Mesenchymal stem cell (in vitro differentiated cells and primary cell): Measurements from ENCODE around the gene TUBA3C.
"Not testable (repeated sequence)": the region's sequence is repeated elsewhere in the genome, so short reads cannot be mapped to it uniquely, and the experiment has no call there.

ENCODE experiments used
- DNase-seq: peaks from one replicate; pipeline ENCODE4 v3.0.0-alpha.2; 2013
- H2AFZ ChIP-seq: one replicate; pipeline ENCODE4 v1.6.1; 2013; ENCODE audit warnings: low read depth, mild to moderate bottlenecking, control low read depth, inconsistent platforms, low read length, moderate library complexity
- H2AK5ac ChIP-seq: 2 replicates; pipeline ENCODE4 v1.6.1; 2013; ENCODE audit warnings: low read length, moderate library complexity, mild to moderate bottlenecking, inconsistent platforms; ENCODE audit not compliant: severe bottlenecking
- H2BK120ac ChIP-seq: one replicate; pipeline ENCODE4 v1.6.1; 2013; ENCODE audit warnings: low read depth, mild to moderate bottlenecking, inconsistent platforms, low read length, moderate library complexity
- H2BK12ac ChIP-seq, 2 experiments: one replicate each; pipeline ENCODE4 v1.6.1; 2013; ENCODE audit warnings: inconsistent platforms in 2 of 2, low read length in 2 of 2, mild to moderate bottlenecking in 2 of 2, moderate library complexity in 2 of 2, control low read depth in 1 of 2
- H2BK15ac ChIP-seq: one replicate; pipeline ENCODE4 v1.6.1; 2013; ENCODE audit warnings: mild to moderate bottlenecking, low read depth, inconsistent platforms; ENCODE audit not compliant: poor library complexity, severe bottlenecking
- H2BK5ac ChIP-seq: 2 replicates; pipeline ENCODE4 v1.6.1; 2013; ENCODE audit warnings: low read depth, mild to moderate bottlenecking, low read length, control low read depth, inconsistent platforms; ENCODE audit not compliant: poor library complexity, severe bottlenecking
- H3K14ac ChIP-seq, 2 experiments: one replicate each; pipeline ENCODE4 v1.6.1; 2013; ENCODE audit warnings: inconsistent platforms in 2 of 2, low read length in 2 of 2, control low read depth in 1 of 2, mild to moderate bottlenecking in 1 of 2, moderate library complexity in 1 of 2
- H3K18ac ChIP-seq, 2 experiments: one replicate each; pipeline ENCODE4 v1.6.1; 2013; ENCODE audit warnings: inconsistent platforms in 2 of 2, low read length in 2 of 2, control low read depth in 1 of 2, low read depth in 1 of 2, mild to moderate bottlenecking in 1 of 2
- H3K23ac ChIP-seq, 2 experiments: one replicate each; pipeline ENCODE4 v1.6.1; 2013; ENCODE audit warnings: inconsistent platforms in 2 of 2, low read length in 2 of 2, mild to moderate bottlenecking in 2 of 2, moderate library complexity in 2 of 2, control low read depth in 1 of 2
- H3K27ac ChIP-seq: 2 replicates; pipeline ENCODE4 v1.5.1; 2013; ENCODE audit warnings: mild to moderate bottlenecking, moderate library complexity, low read length, control low read depth, inconsistent platforms; ENCODE audit not compliant: poor library complexity, severe bottlenecking
- H3K27me3 ChIP-seq, 2 experiments: 2 replicates each; pipeline versions ENCODE4 v1.6.1 to v1.7.0; 2013; ENCODE audit warnings: low read length in 2 of 2, mild to moderate bottlenecking in 2 of 2, moderate library complexity in 2 of 2, control low read depth in 1 of 2, inconsistent platforms in 1 of 2; ENCODE audit not compliant: control insufficient read depth in 1 of 2, insufficient read depth in 1 of 2
- H3K36me3 ChIP-seq, 2 experiments: 2 replicates each; pipeline versions ENCODE4 v1.6.1 to v1.7.0; 2013; ENCODE audit warnings: low read length in 2 of 2, control low read depth in 1 of 2, inconsistent platforms in 1 of 2, low read depth in 1 of 2, mild to moderate bottlenecking in 1 of 2; ENCODE audit not compliant: insufficient read depth in 2 of 2, control insufficient read depth in 1 of 2
- H3K4ac ChIP-seq, 2 experiments: one replicate each; pipeline ENCODE4 v1.6.1; 2013; ENCODE audit warnings: inconsistent platforms in 2 of 2, low read length in 2 of 2, mild to moderate bottlenecking in 2 of 2, moderate library complexity in 2 of 2, control low read depth in 1 of 2, low read depth in 1 of 2
- H3K4me1 ChIP-seq: 2 replicates; pipeline ENCODE4 v1.6.1; 2013; ENCODE audit warnings: low read depth, low read length, control low read depth; ENCODE audit not compliant: control insufficient read depth, insufficient read depth
- H3K4me2 ChIP-seq: 2 replicates; pipeline ENCODE4 v1.6.1; 2013; ENCODE audit warnings: low read length, mild to moderate bottlenecking, inconsistent platforms; ENCODE audit not compliant: poor library complexity, severe bottlenecking
- H3K4me3 ChIP-seq, 2 experiments: 2 replicates each; pipeline versions ENCODE4 v1.5.1 to v1.7.0; 2013; ENCODE audit warnings: low read length in 2 of 2, mild to moderate bottlenecking in 2 of 2, control low read depth in 1 of 2, low read depth in 1 of 2; ENCODE audit not compliant: insufficient read depth in 1 of 2
- H3K79me1 ChIP-seq: replicated peaks from 2 replicates; pipeline ENCODE4 v1.6.1; 2013; ENCODE audit warnings: mild to moderate bottlenecking, control low read depth, low read length, inconsistent platforms; ENCODE audit not compliant: poor library complexity, severe bottlenecking
- H3K9ac ChIP-seq: 2 replicates; pipeline ENCODE4 v1.7.0; 2013; ENCODE audit warnings: mild to moderate bottlenecking, low read length, moderate library complexity
- H3K9me3 ChIP-seq: 2 replicates; pipeline ENCODE4 v1.7.0; 2013; ENCODE audit warnings: mild to moderate bottlenecking, low read length; ENCODE audit not compliant: control insufficient read depth
- H4K8ac ChIP-seq: one replicate; pipeline ENCODE4 v1.6.1; 2013; ENCODE audit warnings: inconsistent platforms, mild to moderate bottlenecking, low read length, moderate library complexity
- H4K91ac ChIP-seq: one replicate; pipeline ENCODE4 v1.6.1; 2013; ENCODE audit warnings: mild to moderate bottlenecking, low read length, inconsistent platforms
- WGBS: methylation state at CpG from one replicate; pipeline ENCODE4 v1.1.7; 2013; ENCODE audit warnings: mixed read lengths; 5-methylcytosine and 5-hydroxymethylcytosine counted together

The TUBA3C gene

GRCh38 chr13:19189368-19189767 lies 7.7 kb upstream of the TUBA3C start:
- not testable (repeated sequence) for H2AK5ac ChIP-seq, H3K14ac ChIP-seq, H4K91ac ChIP-seq, H4K8ac ChIP-seq, H3K23ac ChIP-seq, H3K18ac ChIP-seq, H3K9me3 ChIP-seq, H3K4ac ChIP-seq, H2BK120ac ChIP-seq, H2BK5ac ChIP-seq, H3K4me3 ChIP-seq, DNase-seq, H3K4me2 ChIP-seq, H2AFZ ChIP-seq, H3K4me1 ChIP-seq, H3K36me3 ChIP-seq, H2BK12ac ChIP-seq, H3K9ac ChIP-seq, H3K27me3 ChIP-seq, H3K79me1 ChIP-seq, H3K27ac ChIP-seq, H2BK15ac ChIP-seq
- WGBS = 66% methylated on average over 4 of the region's 5 CpGs

DNA sequence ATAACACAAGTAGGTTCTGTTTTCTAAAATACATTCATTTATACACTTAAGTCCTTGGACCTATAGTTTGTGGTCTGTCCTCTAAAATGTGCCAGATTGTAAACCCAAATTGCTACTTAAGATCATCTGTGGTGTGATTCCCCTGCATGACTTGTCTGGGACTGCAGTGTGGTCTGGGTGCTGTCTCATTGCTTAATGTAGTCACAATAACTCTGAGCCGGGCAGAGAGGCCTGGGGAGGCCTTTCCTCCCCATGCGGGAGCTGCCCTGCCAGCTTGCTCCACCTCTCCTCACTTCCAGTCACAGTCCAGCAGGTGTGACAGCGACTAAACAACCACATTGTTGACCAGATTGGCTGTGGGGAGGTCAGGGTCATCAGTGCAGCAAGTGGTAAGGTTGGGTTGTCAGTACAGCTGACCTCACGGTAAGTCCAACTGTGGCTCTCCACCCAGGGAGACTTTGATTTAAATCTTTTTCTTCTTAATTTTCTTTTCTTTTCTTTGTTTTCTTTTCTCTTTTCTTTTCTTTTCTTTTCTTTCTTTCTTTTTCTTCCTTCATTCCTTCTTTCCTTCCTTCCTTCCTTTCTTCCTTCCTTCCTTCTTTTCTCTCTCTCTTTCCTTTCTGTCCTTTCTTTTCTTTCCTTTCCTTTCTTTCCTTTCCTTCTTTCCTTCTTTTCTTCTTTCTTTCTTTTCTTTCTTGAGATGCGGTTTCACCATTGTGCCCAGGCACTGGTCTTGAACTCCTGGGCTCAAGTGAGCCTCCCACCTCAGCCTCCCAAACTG lies 4.4 kb upstream of the TUBA3C start:
- Histone ChIP-seq H2BK5ac (no peak overlapping the region), H3K9me3 (no peaks in the 10 kb centered on the region), H3K4ac (no peak overlapping the region), H2BK120ac (no peak overlapping the region), H3K14ac (no peak overlapping the region), H2AFZ (no peak overlapping the region), H3K79me1 (no peaks in the 10 kb centered on the region), H3K4me2 (no peak overlapping the region), H3K27ac (no peak overlapping the region), H2AK5ac (no peak overlapping the region), H2BK15ac (no peak overlapping the region), H3K4me1 (no peaks in the 10 kb centered on the region), H2BK12ac (no peak overlapping the region), H3K4me3 (no peak overlapping the region), H4K91ac (no peak overlapping the region), H3K27me3 (no peaks in the 10 kb centered on the region), H3K9ac (no peak overlapping the region), H4K8ac (no peak overlapping the region), H3K18ac (no peak overlapping the region), H3K23ac (no peak overlapping the region), H3K36me3 (no peaks in the 10 kb centered on the region)
- 43% methylated on average over 4 of the region's 5 CpGs for WGBS
- DNase-seq = no peak

- Histone ChIP-seq H3K23ac (no peak overlapping the region), H3K14ac (no peak overlapping the region)
- WGBS = 79% methylated on average over 6 of the region's 8 CpGs
Observed at GRCh38 chr13:19185086-19185864, 3.7 kb upstream of the TUBA3C start.

DNA sequence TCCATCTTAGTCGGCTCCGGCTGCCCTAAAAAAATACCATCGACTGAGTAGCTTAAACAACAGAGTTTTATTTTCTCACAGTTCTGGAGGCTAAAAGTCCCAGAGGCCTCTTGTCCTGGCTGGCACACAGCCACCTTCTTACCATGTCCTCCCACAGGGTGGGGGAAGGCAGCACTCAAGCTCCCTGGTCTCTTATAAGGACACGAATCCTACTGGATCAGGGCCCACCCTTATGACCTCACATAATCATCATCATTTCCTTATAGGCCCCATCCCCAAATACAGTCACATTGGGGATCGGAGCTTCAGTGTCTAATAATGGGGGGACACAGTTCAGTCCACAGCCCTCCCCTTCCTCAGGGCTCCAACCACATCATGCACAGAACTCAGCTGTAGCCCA lies 2.6 kb upstream of the TUBA3C start:
- no peak overlapping the region for H2BK15ac ChIP-seq
- H4K8ac ChIP-seq = no peak overlapping the region
- H3K27ac ChIP-seq = no peak overlapping the region
- H3K18ac ChIP-seq = no peak overlapping the region
- no peak overlapping the region for H3K4ac ChIP-seq
- no peak overlapping the region for H2AFZ ChIP-seq
- no peaks in the 10 kb centered on the region for H3K27me3 ChIP-seq
- H3K4me2 ChIP-seq = no peak overlapping the region
- H3K9ac ChIP-seq = no peak overlapping the region
- no peak overlapping the region for H2BK120ac ChIP-seq
- H3K23ac ChIP-seq = no peak overlapping the region
- H3K36me3 ChIP-seq = no peaks in the 10 kb centered on the region
- no peaks in the 10 kb centered on the region for H3K9me3 ChIP-seq
- no peak for DNase-seq
- H3K4me3 ChIP-seq = no peak overlapping the region
- H3K79me1 ChIP-seq = no peaks in the 10 kb centered on the region
- H2BK5ac ChIP-seq = no peak overlapping the region
- H4K91ac ChIP-seq = no peak overlapping the region
- no peak overlapping the region for H2BK12ac ChIP-seq
- H3K4me1 ChIP-seq = no peaks in the 10 kb centered on the region
- H3K14ac ChIP-seq = no peak overlapping the region
- no peak overlapping the region for H2AK5ac ChIP-seq
- WGBS = 92% methylated on average over 5 of the region's 5 CpGs

More at GRCh38 chr13:19185086-19185864, 3.7 kb upstream of the TUBA3C start:
- Histone ChIP-seq H3K27ac (no peak overlapping the region), H3K27me3 (no peaks in the 10 kb centered on the region), H3K18ac (no peak overlapping the region), H3K4ac (no peak overlapping the region), H2AFZ (no peak overlapping the region), H3K9me3 (no peaks in the 10 kb centered on the region), H3K4me1 (no peaks in the 10 kb centered on the region), H3K36me3 (no peaks in the 10 kb centered on the region), H2AK5ac (no peak overlapping the region), H3K4me2 (no peak overlapping the region), H2BK120ac (no peak overlapping the region), H2BK15ac (no peak overlapping the region), H4K91ac (peak overlapping the region; percentile 21), H2BK12ac (no peak overlapping the region), H3K4me3 (no peak overlapping the region), H3K9ac (no peak overlapping the region), H4K8ac (no peak overlapping the region), H3K79me1 (no peaks in the 10 kb centered on the region), H2BK5ac (no peak overlapping the region)
- DNase-seq = no peak
